Stimulated activated CD4-positive, alpha-beta T cell treated with anti-CD3 and anti-CD28 coated beads, Interleukin-1b, Interleukin-23, amount 100 ng/mL, for 1 hour (primary cell): ENCODE measurements around the gene RYR2.

Experiments used
- DNase-seq, 2 donors: peaks; one replicate each; pipeline ENCODE4 v3.0.0-alpha.2; 2020; ENCODE audit warnings: low read depth in 2 of 2

Gene RYR2

GRCh38 chr1:237858992-237859391 is 817.0 kb downstream of the RYR2 start:
- no peak for DNase-seq

DNA sequence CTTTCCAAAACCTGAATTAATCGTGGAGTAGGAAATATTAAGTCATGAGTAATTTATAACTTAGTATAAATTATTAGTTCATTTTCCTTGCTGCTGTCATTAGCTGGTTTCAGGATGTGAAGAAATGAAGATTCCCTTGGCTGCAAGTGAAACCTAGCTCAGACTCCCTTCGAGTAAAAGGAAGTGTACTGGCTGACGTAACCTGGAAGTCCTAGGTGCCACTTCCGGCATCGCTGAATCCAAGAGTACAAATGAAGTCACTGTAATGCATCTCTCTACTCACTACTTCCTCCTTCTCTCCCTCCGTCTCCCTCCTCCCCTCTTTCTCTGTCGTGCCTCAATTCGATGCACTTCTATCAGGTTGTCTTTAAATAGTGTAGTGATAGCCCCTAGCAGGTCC is 820.0 kb downstream of the RYR2 start:
- DNase-seq = no peak

- no peak for DNase-seq
Measured at GRCh38 chr1:237863234-237863633, 821.2 kb downstream of the RYR2 start.

- no peak for DNase-seq
Measured at GRCh38 chr1:237864338-237865244, 822.6 kb downstream of the RYR2 start.

DNA sequence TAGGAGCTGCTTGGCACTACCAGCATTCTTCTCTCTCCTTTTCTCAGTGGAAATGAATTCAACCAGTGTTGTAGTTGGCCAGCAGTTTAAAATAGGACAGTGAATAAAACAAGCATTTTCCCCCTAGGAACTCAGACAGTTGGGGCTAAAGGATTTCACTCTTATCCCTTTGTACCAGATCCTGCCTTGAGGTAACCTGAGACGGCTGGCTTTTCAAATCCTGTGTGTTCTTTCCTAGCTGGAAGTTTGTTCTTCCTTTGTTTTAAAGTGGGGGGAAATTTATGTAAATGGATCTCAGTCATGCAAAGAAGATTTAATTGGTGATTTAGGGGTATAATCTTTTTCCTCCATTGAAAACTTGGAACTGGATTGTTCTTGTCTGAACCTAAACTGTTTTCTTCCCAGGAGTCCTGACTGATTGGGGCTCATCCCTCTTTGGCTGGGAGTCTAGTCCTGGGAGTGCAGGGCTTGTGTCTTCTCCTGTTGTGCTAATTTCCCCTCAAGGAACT is 825.5 kb downstream of the RYR2 start:
- DNase-seq = no peak

DNA sequence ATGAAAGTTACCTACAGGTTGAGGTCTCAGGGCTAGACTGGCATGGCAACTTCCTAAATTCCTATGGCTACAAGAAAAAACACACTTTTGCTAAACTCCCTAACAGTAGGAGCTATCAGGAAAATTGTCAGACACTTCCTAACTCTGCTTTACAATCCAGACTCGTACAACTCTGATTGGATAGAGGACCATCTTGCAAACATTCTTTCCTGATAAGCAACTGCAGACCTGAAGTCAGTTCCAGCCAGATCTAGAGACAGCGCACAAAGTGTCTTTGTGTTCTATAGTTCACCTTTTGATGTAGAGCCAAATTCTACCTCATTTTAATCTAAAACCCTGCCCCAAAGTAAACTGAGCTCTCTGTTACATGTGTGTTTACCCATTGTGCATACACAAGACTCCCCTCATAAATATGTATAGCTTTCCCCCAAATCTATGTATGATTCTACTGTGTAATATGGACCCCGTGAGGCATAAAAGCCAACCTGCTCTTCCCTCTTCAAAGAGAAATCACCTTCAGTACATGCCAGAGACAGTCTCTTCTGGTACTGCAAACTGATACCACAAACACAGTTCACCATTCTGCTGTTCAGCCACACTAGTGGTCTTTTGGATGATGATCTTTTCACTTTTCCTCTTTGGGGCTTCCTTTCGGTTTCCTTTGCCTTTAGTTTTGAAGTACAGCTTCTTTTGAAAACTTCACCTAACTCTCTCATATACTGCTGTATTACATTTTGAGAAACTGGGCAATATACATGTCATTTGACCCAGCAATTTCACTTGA is 827.0 kb downstream of the RYR2 start:
- DNase-seq = no peak

- DNase-seq = no peak
Measured at GRCh38 chr1:237873487-237874211, 831.7 kb downstream of the RYR2 start.

DNA sequence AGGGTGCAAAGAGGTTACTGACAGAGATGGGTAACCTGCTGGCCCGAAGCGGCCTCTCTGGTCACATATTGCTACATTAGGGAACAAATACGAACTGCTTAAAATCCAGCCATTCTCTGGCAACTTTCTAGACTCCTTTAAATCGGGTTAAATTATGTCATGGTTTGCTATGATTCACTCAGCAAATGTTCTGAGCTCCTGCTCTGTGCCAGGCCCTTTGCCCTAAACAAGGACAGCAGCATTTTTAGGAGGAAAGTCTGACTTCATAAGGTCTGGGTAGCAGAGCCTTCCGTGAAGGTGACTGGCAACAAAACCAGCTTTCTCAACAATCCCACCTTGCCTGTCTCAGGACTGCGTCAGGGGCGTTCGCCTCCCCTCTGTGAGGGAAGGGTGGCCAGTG is 833.3 kb downstream of the RYR2 start:
- DNase-seq = no peak

GRCh38 chr1:237877631-237878030 is 835.6 kb downstream of the RYR2 start:
- no peak for DNase-seq

DNA sequence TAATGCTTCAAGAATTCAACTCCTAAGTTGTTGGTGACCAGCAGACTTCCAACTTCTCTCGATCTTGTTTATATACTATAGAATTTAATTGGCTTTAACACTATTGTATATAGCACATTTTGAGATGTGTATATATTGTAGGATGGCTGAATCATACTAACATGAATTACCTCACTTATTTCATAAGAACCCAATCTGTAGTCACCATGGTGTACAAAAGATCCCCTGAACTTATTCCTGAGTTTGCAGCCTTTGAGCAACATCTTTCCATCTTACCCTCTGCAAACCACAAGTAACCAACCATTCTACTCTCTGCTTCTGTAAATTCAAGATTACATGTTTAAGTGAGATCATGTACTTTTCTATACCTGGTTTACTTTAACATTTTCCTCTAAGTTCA is 836.4 kb downstream of the RYR2 start:
- no peak for DNase-seq

DNA sequence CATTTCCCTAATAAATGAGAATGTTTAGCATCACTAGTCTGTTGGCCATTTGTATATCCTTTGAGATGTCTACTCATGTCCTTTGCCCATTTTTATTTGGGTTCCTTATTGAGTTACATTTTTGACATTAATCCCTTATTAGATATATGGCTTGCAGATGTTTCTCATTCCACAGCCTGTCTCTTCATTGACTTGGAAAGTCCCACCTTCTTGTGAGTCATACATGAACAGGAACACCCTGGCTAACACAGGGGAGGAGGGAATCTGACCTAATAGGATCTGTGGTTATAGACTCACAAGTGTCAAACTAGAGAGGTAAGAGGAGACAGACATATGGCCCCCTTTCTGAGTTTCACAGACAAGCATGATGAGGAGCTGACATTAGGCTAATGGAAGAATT is 837.2 kb downstream of the RYR2 start:
- no peak for DNase-seq
